IPS-20b (cell line): ENCODE results near the gene PFDN5.

ENCODE experiments used
- H3K27ac ChIP-seq: one replicate; pipeline ENCODE4 v1.5.1; 2013; ENCODE audit warnings: low read length
- H3K27me3 ChIP-seq: 2 replicates; pipeline ENCODE4 v1.6.1; 2013; ENCODE audit warnings: mild to moderate bottlenecking, low read length, inconsistent platforms; ENCODE audit not compliant: insufficient read depth
- H3K36me3 ChIP-seq: 2 replicates; pipeline ENCODE4 v1.6.1; 2013; ENCODE audit warnings: low read depth, mild to moderate bottlenecking, inconsistent platforms, low read length, moderate library complexity; ENCODE audit not compliant: insufficient read depth
- H3K4me1 ChIP-seq: 2 replicates; pipeline ENCODE4 v1.6.1; 2013; ENCODE audit warnings: mild to moderate bottlenecking, control low read depth, inconsistent platforms, low read length, moderate library complexity; ENCODE audit not compliant: insufficient read depth
- H3K4me3 ChIP-seq: 2 replicates; pipeline ENCODE4 v1.5.1; 2013; ENCODE audit warnings: mild to moderate bottlenecking, low read length, inconsistent platforms
- H3K9ac ChIP-seq: 2 replicates; pipeline ENCODE4 v1.6.1; 2013; ENCODE audit warnings: low read depth, mild to moderate bottlenecking, inconsistent platforms, low read length, moderate library complexity
- H3K9me3 ChIP-seq: 2 replicates; pipeline ENCODE4 v1.6.1; 2013; ENCODE audit warnings: mild to moderate bottlenecking, low read depth, low read length, inconsistent platforms; ENCODE audit not compliant: insufficient read depth

PFDN5 gene

DNA sequence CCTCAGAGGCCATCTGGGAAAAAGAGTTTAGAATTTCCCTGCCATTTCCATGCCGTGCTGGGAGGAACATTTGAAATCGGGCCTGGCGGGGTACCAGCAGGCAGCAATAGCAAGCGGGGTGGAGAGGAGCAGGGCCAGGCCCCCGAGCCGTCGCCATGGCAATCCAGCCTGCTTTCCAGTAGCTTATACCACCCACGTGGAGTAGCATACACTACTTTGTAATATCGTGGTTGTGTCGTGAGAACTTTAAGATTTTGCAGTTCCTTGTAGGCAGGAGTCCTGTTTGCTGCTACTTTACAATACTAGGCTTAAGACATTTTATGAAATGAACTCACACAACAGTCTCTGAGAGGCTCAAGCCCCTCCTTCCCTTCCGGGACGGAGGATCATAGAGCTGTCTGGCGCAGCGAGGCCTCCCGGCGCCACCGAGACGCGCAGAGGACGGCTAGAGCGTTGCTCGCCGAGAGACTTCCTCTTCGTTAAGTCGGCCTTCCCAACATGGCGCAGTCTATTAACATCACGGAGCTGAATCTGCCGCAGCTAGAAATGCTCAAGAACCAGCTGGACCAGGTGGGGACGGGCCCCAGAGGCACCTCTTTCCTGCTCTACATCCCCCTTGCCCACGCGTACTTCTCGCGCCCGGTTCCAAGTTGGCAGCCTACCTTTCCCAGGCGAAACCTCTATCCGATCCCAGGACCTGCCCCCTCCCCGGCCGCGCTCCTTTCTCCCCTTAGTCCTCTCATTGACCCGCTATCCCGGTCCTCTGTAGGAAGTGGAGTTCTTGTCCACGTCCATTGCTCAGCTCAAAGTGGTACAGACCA, at the start of gene PFDN5:
TSS of gene PFDN5 (plus strand) at position 473 of the 821 bp plus-strand sequence. CDS start at position 499, 26 bp downstream.
- no peaks in the 10 kb centered on the region; the same call in 1 of the 2 replicates for H3K4me1 ChIP-seq
- H3K9me3 ChIP-seq = no peaks in the 10 kb centered on the region
- peak within 1 kb of the TSS; percentile 89 for H3K9ac ChIP-seq
- H3K27ac ChIP-seq = peak within 1 kb of the TSS; percentile 20
- H3K27me3 ChIP-seq = no peaks in the 10 kb centered on the region
- H3K4me3 ChIP-seq = peak within 1 kb of the TSS; percentile 93
- H3K36me3 ChIP-seq = peaks cover 62% of the 10 kb centered on the region

DNA sequence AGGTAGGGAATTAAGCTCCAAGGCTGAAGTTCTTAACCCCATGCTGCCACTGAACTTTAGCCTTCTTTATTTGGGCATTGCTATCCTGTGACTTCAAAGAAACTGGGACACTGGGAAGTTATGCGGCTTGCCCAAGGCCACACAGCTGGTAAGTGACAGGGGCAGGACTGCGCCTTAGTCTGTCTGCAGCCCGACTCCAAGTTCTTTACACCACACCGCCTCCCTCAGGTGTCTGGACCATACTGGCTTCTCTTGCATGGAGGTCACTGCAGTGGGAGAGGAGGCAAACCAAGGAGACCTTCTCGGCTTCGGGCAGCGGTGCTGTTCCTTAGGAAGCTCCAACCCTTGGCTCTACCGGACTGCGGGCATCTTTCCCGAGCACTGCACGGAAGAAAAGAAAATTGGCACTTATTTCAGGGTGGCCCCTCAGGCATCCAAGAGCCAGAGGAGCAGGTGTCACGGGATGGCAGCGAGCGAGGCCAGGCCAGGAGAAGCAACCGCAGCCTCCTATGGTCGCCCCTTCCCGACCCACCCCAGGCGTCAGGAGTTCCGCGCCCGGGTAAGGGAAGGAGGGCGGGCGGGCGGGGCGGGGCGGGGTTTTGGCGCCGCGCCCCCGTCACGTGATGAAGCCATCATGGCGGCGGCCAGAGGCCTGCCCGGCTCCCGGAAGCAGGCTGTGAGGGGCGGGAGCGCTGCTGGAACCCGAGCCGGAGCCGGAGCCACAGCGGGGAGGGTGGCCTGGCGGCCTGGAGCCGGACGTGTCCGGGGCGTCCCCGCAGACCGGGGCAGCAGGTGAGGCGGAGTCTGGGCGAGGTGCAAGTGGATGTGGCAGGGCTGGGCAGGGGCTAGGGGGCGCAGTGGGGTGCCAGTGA, 43.6 kb upstream of the PFDN5 start:
- Histone ChIP-seq H3K36me3 (peaks cover 12% of the 10 kb centered on the region; the same call in 1 of the 2 replicates), H3K9me3 (no peaks in the 10 kb centered on the region), H3K27me3 (no peaks in the 10 kb centered on the region), H3K9ac (peak overlapping the region; percentile 91), H3K4me3 (peak overlapping the region; percentile 96), H3K4me1 (peaks cover 8% of the 10 kb centered on the region; the same call in 1 of the 2 replicates), H3K27ac (no peak overlapping the region)

DNA sequence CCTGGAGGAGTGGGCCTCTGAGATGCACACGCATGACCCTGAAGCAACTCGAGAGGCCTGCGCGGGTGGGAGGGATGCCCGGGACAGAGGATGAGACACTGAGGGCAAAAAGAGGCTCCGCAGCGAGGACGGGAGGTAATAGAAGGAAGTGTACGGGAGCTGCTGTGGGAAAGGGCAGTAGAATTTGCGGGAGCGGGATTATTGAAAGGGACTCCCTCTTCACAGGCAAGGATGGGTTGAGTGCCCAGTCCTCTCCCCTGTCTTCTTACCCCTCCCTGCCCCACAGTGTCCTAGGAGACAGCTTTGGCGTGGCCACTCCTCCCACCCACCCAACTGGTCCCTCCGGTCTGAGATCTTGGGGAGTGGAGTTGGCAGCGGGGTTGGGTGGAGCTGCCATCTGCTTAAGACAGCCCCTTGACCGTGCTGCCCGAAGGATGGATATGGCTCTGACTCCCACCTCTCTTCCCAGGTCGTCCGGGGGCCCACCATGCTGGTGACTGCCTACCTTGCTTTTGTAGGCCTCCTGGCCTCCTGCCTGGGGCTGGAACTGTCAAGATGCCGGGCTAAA, 42.9 kb upstream of the PFDN5 start:
- Histone ChIP-seq H3K9ac (peak overlapping the region; percentile 91), H3K27ac (no peak overlapping the region), H3K9me3 (no peaks in the 10 kb centered on the region), H3K4me3 (peak overlapping the region; percentile 96), H3K4me1 (peaks cover 8% of the 10 kb centered on the region; the same call in 1 of the 2 replicates), H3K27me3 (no peaks in the 10 kb centered on the region), H3K36me3 (peaks cover 12% of the 10 kb centered on the region; the same call in 1 of the 2 replicates)

DNA sequence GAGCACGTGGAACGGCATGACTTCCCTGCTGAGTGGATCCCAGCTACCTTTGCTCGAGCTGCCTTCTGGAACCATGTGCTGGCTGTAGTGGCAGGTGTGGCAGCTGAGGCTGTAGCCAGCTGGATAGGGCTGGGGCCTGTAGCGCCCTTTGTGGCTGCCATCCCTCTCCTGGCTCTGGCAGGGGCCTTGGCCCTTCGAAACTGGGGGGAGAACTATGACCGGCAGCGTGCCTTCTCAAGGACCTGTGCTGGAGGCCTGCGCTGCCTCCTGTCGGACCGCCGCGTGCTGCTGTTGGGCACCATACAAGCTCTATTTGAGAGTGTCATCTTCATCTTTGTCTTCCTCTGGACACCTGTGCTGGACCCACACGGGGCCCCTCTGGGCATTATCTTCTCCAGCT, 42.0 kb upstream of the PFDN5 start:
- Histone ChIP-seq H3K4me1 (peaks cover 8% of the 10 kb centered on the region; the same call in 1 of the 2 replicates), H3K27ac (no peak overlapping the region), H3K4me3 (no peak overlapping the region; the same call in 1 of the 2 replicates), H3K9ac (no peak overlapping the region), H3K27me3 (no peaks in the 10 kb centered on the region), H3K9me3 (no peaks in the 10 kb centered on the region), H3K36me3 (peaks cover 12% of the 10 kb centered on the region; the same call in 1 of the 2 replicates)

DNA sequence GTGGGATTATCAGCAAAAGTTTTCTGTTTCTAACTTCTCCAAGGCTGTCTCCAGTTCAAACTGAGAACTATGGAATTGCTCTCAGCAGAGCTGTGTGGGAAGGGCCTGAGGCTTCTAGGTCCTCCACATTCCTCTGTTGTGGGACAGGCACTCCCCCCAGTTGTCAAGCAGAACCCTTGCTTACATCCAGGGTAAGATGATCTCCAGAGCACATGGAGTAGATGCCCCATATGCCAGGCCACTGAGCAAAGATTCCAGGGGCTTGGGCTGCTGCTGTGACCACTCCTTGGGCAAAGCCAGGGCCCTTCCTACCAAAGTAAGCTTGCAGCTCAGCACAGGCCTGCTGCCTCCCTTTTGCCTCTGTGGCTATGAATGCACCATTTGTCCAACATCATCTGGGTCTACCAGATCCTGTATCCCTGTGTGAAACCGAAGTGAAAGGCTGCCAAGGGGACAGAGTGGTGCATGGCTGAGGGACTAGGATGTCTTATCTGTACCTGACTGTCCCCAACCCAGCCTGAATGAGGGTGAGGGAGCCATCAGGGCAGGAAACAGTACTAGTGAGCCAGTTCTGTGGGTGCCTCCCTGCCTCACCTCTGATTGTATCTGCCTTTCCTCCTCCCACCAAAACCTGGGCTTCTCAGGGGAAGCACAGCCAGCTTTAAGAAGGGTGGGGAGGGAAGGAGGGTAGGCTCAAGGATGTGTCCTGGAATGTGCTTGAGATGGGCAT, 40.4 kb upstream of the PFDN5 start:
- no peak overlapping the region for H3K9ac ChIP-seq
- H3K4me1 ChIP-seq = peaks cover 8% of the 10 kb centered on the region; the same call in 1 of the 2 replicates
- no peaks in the 10 kb centered on the region for H3K9me3 ChIP-seq
- no peaks in the 10 kb centered on the region for H3K27me3 ChIP-seq
- no peak overlapping the region for H3K27ac ChIP-seq
- peaks cover 12% of the 10 kb centered on the region; the same call in 1 of the 2 replicates for H3K36me3 ChIP-seq
- no peak overlapping the region for H3K4me3 ChIP-seq

DNA sequence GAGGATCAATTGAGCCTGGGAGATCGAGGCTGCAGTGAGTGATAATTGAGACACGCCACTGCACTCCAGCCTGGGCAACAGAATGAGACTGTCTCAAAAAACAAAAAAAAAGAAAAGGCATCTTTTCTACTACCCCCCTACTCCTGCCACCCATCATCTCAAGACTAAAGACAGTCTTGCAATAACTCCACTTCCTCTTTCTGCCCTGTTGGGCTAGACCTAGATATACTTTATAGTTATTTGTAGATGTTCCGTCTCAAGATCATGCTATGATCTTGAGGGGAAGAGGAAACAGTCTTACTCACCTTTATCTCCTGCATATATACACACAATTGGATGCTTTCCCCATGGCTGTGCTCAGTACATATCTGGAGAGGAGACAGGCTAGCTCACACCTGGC, 39.3 kb upstream of the PFDN5 start:
- Histone ChIP-seq H3K4me1 (peaks cover 8% of the 10 kb centered on the region; the same call in 1 of the 2 replicates), H3K9ac (no peak overlapping the region), H3K27me3 (no peaks in the 10 kb centered on the region), H3K27ac (no peak overlapping the region), H3K4me3 (no peak overlapping the region), H3K9me3 (no peaks in the 10 kb centered on the region), H3K36me3 (peaks cover 12% of the 10 kb centered on the region; the same call in 1 of the 2 replicates)

DNA sequence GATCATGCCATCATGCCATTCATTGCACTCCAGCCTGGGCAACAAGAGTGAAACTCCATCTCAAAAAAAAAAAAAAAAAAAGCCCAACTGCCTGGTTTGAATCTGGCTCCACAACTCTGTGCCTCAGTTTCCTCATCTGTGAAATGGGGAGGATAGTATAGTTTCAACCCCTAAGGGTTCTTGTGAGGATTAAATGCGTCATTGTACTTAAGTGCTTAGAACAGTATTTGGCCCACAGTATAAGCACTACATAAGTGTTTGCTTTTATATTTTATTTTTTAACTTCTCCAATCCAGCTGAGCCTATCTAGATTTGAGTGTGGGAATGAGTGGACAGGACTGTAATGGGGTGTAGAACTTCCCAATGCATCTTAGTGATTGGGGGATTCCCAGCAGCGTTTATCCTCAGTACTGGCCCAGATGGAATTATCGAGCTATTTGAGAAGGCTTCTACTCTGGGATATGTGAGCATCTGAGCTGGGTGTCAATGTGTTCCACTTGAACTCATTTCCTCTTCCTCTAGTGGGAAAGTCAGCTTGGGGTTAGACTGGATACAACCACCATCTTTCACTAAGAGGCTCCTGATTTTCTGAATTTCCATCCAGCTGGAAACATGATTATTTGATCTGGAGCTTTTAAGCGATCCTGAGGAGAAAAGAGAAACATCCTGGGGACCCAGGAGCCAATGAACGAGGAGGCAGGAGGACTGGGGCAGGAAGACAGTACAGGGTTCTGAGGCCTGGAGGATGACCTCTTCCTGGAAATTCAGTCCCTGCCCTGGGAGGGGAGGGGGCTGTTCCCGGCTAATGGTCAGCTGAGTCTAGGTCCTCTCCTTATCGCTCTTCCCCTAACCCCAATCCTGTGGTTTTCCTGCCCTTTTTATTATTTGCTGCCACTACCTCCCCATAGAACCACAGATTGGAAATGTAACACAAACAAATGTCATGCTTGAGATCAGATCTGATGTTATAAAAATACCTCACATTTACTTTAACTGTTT, 36.5 kb upstream of the PFDN5 start:
- Histone ChIP-seq H3K9ac (no peak overlapping the region), H3K4me3 (no peak overlapping the region), H3K4me1 (no peaks in the 10 kb centered on the region), H3K9me3 (no peaks in the 10 kb centered on the region), H3K27ac (no peak overlapping the region), H3K36me3 (peaks cover 4% of the 10 kb centered on the region; the same call in 1 of the 2 replicates), H3K27me3 (no peaks in the 10 kb centered on the region)

DNA sequence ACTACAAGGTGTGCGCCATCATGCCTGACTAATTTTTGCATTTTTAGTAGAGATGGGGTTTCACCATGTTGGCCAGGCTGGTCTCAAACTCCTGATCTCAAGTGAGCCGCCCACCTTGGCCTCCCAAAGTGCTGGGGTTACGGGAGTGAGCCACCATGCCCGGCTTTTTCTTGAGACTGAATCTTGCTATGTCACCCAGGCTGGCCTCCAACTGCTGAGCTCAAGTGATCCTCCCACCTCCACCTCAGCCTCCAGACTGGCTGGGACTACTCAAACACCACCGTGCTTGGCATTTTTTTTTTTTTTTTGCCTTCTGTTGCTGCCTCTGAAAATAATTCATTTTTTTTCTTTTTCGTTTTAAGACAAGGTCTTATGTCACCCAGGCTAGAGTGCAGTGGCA, 35.5 kb upstream of the PFDN5 start:
- H3K36me3 ChIP-seq = no peaks in the 10 kb centered on the region

DNA sequence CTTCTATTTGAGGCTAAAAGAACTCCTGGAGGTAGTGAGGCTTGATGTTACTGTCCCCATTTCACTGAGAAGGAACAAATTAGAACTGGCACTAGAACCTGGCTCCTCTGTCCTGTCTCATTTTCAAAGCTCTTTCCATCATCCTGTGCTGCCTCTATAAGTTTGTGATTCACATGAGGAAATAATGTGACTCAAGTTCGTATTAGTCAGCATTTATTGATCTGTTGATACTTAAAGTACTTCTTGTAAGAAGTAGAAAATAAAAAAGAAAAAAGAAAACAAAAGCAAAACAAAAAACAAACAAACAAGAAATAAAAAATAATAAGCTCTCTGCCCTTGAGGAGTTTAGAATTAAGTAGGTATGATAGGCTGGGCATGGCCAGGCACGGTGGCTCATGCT, 29.6 kb upstream of the PFDN5 start:
- Histone ChIP-seq H3K36me3 (peaks cover 21% of the 10 kb centered on the region), H3K9ac (no peak overlapping the region), H3K4me1 (peaks cover 10% of the 10 kb centered on the region), H3K27me3 (no peaks in the 10 kb centered on the region), H3K27ac (no peak overlapping the region), H3K4me3 (no peak overlapping the region), H3K9me3 (no peaks in the 10 kb centered on the region)

More for the DNA sequence above, 35.5 kb upstream of the PFDN5 start:
- Histone ChIP-seq H3K4me3 (no peak overlapping the region), H3K27me3 (no peaks in the 10 kb centered on the region), H3K4me1 (no peaks in the 10 kb centered on the region), H3K27ac (no peak overlapping the region), H3K9ac (no peak overlapping the region), H3K9me3 (no peaks in the 10 kb centered on the region)

DNA sequence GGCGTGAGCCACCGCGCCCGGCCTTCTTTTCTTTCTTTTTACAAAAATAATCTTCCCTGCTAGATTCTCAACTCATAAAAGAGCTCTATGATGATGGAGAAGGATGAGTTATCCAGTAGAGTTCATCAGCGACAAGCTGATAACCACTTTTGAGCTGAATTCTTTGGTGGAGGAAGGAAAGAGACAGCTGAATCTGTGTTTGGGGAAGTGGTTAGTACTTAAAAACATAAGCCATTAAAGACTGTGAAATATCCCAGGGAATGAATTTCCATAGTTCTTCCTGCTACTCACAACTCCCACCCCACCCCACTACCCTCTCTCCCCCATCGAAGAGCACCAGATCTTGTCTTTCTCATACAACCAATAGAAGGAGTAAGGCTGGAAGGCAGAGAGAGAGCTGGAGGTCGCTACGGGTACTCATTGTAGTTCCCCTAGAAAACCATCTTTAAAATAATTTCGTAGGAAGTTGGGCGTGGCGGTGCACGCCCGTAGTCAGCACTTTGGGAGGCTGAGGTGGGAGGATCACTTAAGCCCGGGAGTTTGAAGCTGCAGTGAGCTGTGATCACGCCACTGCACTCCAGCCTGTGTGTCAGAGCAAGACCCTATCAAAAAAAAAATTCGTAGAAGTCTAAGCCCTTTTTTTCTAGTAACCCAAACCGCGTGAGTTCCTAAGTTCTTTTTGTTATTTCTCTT, 27.9 kb upstream of the PFDN5 start:
- Histone ChIP-seq H3K27ac (no peak overlapping the region), H3K27me3 (no peaks in the 10 kb centered on the region), H3K4me3 (peak overlapping the region; percentile 86), H3K36me3 (peaks cover 27% of the 10 kb centered on the region), H3K4me1 (peaks cover 10% of the 10 kb centered on the region), H3K9me3 (no peaks in the 10 kb centered on the region), H3K9ac (peak overlapping the region; percentile 92; the same call in 1 of the 2 replicates)
